ENCODE data around the gene ATF3. TPM values are rescaled to one million over a fixed set of nuclear protein-coding genes. Genes with fewer than 3 reads are reported as not detected.

The ATF3 gene
- total RNA-seq, 1 donor from 2014 or later: 34.9 TPM

DNA sequence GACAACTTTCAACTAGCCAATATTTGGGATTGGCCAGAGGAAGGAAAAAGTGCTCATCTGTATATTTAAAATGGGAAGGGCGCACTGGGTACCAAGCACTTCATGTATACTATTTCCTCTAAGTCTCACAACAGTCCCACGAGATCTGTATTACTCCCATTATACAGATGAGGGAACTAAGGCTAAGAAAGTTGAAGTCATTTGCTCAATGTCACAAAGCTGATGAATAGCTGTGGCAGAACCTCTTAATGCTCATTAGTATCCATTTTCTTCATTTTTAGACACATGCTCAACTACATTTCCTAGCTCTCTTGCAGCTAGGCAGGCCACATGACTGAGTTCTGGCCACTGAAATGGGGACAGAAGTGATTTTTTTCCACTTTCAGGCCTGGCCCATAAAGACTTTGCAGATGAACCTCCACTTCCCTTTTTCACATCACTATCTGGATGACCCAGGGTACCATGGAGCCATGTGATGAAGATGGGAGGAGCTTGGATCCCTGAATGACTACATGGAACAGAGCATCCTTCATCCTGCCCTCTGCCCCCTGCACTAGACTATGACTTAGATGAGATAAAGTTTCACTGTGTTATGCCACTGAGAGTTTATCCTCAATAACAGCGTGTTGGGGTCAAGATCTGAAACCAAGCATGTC, 31.8 kb downstream of the ATF3 start:
- DNase-seq (ENCODE audit: extremely low spot score in 2 of 2): no peak
- Histone ChIP-seq H3K27ac (no peak overlapping the region), H3K4me1 (peaks cover 20% of the 10 kb centered on the region), H3K36me3 (no peaks in the 10 kb centered on the region), H3K27me3 (no peaks in the 10 kb centered on the region), H3K9me3 (no peaks in the 10 kb centered on the region), H3K4me3 (no peak overlapping the region)
- TF ChIP-seq POLR2AphosphoS5 (IDR thresholded peaks at IDR 0.05; ENCODE audit: insufficient read depth in 1 of 2, low read depth in 1 of 2) (no peak), POLR2A (IDR thresholded peaks at IDR 0.05) (no peak)
- TF ChIP-seq, protein P1, sequence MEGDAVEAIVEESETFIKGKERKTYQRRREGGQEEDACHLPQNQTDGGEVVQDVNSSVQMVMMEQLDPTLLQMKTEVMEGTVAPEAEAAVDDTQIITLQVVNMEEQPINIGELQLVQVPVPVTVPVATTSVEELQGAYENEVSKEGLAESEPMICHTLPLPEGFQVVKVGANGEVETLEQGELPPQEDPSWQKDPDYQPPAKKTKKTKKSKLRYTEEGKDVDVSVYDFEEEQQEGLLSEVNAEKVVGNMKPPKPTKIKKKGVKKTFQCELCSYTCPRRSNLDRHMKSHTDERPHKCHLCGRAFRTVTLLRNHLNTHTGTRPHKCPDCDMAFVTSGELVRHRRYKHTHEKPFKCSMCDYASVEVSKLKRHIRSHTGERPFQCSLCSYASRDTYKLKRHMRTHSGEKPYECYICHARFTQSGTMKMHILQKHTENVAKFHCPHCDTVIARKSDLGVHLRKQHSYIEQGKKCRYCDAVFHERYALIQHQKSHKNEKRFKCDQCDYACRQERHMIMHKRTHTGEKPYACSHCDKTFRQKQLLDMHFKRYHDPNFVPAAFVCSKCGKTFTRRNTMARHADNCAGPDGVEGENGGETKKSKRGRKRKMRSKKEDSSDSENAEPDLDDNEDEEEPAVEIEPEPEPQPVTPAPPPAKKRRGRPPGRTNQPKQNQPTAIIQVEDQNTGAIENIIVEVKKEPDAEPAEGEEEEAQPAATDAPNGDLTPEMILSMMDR (IDR thresholded peaks at IDR 0.05): no peak
- intact Hi-C loops (cut with DNase I): loop anchor here (5.0 kb wide), 1 partner anchor 1757 kb away; no protein-coding TSS in a partner anchor

DNA sequence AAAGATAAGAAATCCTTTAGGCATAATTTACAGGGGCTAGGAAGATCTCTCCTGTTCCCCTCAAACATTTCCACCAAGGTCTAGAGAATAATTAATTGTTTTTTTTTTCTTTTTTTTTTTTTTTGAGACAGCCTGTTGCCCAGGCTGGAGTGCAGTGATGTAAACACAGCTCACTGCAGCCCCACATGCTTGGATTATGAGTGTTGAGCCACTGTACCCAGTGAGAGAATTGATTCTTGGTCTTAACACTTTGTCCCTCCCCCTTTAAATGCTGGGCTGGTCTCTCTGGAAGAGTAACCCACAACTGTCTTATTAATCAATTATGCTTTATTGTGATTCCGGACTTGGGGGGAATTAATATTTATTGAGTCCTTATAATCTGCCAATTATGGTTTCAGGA, 33.4 kb downstream of the ATF3 start:
- intact Hi-C loops (cut with DNase I): loop anchor here (5.0 kb wide), 1 partner anchor 1755 kb away; no protein-coding TSS in a partner anchor
- Histone ChIP-seq H3K27me3 (no peaks in the 10 kb centered on the region), H3K27ac (no peak overlapping the region), H3K9me3 (no peaks in the 10 kb centered on the region), H3K4me3 (no peak overlapping the region), H3K36me3 (no peaks in the 10 kb centered on the region), H3K4me1 (peaks cover 5% of the 10 kb centered on the region)
- no peak for TF ChIP-seq POLR2A (IDR thresholded peaks at IDR 0.05)
- DNase-seq (ENCODE audit: extremely low spot score in 2 of 2): no peak

DNA sequence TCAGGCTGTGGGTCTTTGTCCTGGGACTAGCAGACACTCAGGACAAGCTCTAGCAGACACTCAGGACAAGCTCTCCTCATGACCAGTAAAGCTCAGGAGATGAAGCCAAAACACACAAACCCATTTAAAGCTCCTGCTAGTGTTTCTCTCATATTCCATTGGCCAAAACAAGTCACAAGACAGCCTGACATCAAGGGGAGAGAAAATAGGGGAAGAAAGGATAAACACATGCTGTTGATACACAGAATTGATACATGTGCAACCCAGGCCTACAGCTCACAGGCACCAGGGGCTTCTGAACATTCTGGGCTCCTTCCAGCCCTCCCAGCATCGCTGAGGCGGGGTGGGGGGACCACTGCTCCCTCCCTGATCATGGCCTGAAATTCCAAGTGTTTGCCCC, 35.3 kb downstream of the ATF3 start:
- Histone ChIP-seq H3K9me3 (no peaks in the 10 kb centered on the region), H3K4me1 (no peaks in the 10 kb centered on the region), H3K4me3 (no peak overlapping the region), H3K36me3 (no peaks in the 10 kb centered on the region), H3K27ac (no peak overlapping the region), H3K27me3 (no peaks in the 10 kb centered on the region)
- TF ChIP-seq, protein P1 (IDR thresholded peaks at IDR 0.05): no peak
- no peak for TF ChIP-seq POLR2A (IDR thresholded peaks at IDR 0.05)
- no peak for TF ChIP-seq POLR2AphosphoS5 (IDR thresholded peaks at IDR 0.05; ENCODE audit: insufficient read depth in 1 of 2, low read depth in 1 of 2)
- DNase-seq (ENCODE audit: extremely low spot score in 2 of 2): no peak
- intact Hi-C loops (cut with DNase I): loop anchor here (5.0 kb wide), 1 partner anchor 1753 kb away; no protein-coding TSS in a partner anchor

DNA sequence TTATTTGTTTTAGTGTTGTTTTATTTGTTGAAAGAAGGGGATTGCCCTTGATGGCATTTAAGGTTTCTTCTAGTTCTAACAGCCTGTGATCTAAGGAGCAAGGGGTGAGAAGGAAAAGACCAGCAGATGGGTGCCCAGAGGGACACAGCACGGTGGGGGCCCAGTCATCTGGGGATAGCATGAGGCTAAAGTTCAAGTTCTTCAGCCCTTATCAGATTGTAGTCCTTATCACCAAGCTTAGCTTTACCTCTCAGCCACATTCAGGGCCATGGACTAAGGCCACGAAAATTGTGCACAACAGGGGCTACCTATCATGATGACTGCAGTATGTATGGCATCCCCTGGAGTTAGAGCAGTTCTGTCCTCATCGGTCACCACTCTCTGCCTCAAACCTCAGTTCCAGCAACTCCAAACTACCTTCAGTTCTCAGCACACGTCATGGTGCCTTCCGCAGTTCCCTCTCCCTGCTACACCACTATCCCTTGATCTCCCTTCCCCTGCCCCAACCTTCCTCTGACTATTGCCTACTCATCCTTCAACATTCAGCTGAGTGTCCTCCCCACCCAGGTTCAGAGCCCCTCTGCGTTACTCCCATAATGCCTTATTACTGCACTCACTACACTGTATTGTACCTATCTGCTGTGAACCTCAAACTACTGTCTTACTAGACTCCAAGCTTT, 36.4 kb downstream of the ATF3 start:
- Histone ChIP-seq H3K36me3 (no peaks in the 10 kb centered on the region), H3K4me3 (no peak overlapping the region), H3K27ac (no peak overlapping the region), H3K4me1 (no peaks in the 10 kb centered on the region), H3K27me3 (no peaks in the 10 kb centered on the region), H3K9me3 (no peaks in the 10 kb centered on the region)
- intact Hi-C loops (cut with DNase I): loop anchor here (5.0 kb wide), 1 partner anchor 1752 kb away; no protein-coding TSS in a partner anchor
- TF ChIP-seq POLR2AphosphoS5 (IDR thresholded peaks at IDR 0.05; ENCODE audit: insufficient read depth in 1 of 2, low read depth in 1 of 2) (no peak), POLR2A (IDR thresholded peaks at IDR 0.05) (no peak)
- TF ChIP-seq, protein P1 (IDR thresholded peaks at IDR 0.05): no peak
- DNase-seq (ENCODE audit: extremely low spot score in 2 of 2): no peak

DNA sequence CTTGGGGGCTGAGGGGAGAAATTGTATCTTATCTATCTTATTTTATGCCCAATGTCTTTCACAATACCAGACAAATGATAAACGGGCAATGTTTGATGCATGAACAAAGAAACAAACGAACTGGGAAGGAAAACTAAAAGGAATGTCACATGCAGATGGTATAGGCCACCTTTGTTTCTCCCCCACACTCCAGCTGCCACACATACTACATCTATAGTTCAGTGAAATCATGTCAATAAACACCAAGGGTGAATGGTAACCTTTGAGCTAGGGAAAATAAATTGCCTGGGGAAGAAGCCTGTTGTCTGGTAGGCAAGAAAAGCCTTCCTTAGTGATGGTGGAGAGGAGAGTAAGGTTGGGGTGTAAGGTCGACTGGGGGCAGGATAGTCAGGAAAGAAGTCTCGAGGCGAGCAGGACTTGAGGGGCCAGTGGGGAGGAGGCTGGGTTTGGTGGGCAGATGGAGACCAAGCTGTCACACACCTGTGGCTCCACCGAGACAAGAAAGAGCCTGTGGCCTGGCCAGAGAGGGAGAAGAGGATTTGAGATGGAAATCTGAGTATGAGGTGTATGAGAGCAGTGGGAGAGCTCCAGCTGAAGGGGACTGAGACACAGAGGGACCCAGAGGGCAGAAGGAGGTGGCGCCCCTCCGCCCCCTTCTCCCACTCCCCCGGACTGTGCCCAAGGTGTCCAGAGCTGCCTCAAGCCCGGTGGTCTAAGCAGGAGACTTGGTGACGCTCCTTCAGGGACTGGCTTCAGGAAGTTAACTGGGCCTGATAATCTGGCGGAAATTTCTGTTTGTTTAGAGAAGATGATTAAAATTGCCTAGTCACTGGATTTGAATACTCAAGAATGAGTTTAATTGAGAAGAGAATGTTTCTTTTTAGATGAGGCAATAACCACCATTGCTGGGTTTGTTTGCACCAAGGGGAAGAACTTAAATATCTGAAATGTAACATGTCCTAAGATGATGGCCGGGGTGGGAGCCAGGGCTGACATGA, 37.3 kb downstream of the ATF3 start:
- Histone ChIP-seq H3K27ac (no peak overlapping the region), H3K4me1 (no peaks in the 10 kb centered on the region), H3K36me3 (no peaks in the 10 kb centered on the region), H3K9me3 (no peaks in the 10 kb centered on the region), H3K4me3 (no peak overlapping the region), H3K27me3 (no peaks in the 10 kb centered on the region)
- TF ChIP-seq, protein P1 (IDR thresholded peaks at IDR 0.05): no peak
- TF ChIP-seq POLR2AphosphoS5 (IDR thresholded peaks at IDR 0.05; ENCODE audit: insufficient read depth in 1 of 2, low read depth in 1 of 2): no peak
- no peak for TF ChIP-seq POLR2A (IDR thresholded peaks at IDR 0.05)
- no peak for DNase-seq (ENCODE audit: extremely low spot score in 2 of 2)
- intact Hi-C loops (cut with DNase I): no loop called here

Data from vagina (tissue), 2 donors.